ENCODE results near the gene PEX14.

The PEX14 gene

GRCh38 chr1:10549904-10550664 is 75.3 kb downstream of the PEX14 start:
- Histone ChIP-seq H3K36me3 (no peaks in the 10 kb centered on the region), H3K27ac (no peak overlapping the region), H3K4me3 (ENCODE audit: low read depth, low read length) (no peak overlapping the region), H3K27me3 (ENCODE audit: insufficient read depth, low read depth, severe bottlenecking) (no peaks in the 10 kb centered on the region), H3K9me3 (ENCODE audit: severe bottlenecking) (no peaks in the 10 kb centered on the region)
- no peak for DNase-seq
- TF ChIP-seq, protein P1, sequence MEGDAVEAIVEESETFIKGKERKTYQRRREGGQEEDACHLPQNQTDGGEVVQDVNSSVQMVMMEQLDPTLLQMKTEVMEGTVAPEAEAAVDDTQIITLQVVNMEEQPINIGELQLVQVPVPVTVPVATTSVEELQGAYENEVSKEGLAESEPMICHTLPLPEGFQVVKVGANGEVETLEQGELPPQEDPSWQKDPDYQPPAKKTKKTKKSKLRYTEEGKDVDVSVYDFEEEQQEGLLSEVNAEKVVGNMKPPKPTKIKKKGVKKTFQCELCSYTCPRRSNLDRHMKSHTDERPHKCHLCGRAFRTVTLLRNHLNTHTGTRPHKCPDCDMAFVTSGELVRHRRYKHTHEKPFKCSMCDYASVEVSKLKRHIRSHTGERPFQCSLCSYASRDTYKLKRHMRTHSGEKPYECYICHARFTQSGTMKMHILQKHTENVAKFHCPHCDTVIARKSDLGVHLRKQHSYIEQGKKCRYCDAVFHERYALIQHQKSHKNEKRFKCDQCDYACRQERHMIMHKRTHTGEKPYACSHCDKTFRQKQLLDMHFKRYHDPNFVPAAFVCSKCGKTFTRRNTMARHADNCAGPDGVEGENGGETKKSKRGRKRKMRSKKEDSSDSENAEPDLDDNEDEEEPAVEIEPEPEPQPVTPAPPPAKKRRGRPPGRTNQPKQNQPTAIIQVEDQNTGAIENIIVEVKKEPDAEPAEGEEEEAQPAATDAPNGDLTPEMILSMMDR (IDR thresholded peaks at IDR 0.05; ENCODE audit: low read depth, low read length) = no peak

DNA sequence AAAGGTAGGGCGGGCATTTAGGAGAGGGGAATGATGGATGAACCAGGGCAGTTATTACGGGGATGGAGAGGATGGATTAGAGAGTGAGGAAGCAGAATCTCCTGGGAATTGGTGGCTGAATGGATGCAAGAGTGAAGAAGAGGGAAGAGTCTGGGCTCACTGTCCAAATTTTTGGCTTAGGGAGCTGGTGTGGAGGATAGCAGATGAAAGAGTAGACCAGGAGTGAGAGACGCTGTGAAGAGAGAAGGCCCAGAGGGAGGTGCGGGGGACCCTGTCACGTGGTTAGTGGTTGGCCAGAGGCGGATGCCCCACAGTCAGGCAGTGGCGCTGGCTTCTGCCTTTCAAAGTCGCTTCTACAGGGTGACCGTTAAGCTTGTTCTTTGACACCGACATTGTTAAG is 78.4 kb downstream of the PEX14 start:
- Histone ChIP-seq H3K9me3 (ENCODE audit: severe bottlenecking) (no peaks in the 10 kb centered on the region), H3K4me3 (ENCODE audit: low read depth, low read length) (no peak overlapping the region), H3K27ac (no peak overlapping the region), H3K27me3 (ENCODE audit: insufficient read depth, low read depth, severe bottlenecking) (no peaks in the 10 kb centered on the region), H3K36me3 (no peaks in the 10 kb centered on the region)
- DNase-seq = no peak
- TF ChIP-seq, protein P1 (IDR thresholded peaks at IDR 0.05; ENCODE audit: low read depth, low read length) = no peak

GRCh38 chr1:10555635-10556429 is 81.1 kb downstream of the PEX14 start:
- Histone ChIP-seq H3K27me3 (ENCODE audit: insufficient read depth, low read depth, severe bottlenecking) (no peaks in the 10 kb centered on the region), H3K9me3 (ENCODE audit: severe bottlenecking) (no peaks in the 10 kb centered on the region), H3K36me3 (no peaks in the 10 kb centered on the region), H3K4me3 (ENCODE audit: low read depth, low read length) (no peak overlapping the region), H3K27ac (no peak overlapping the region)
- no peak for DNase-seq
- TF ChIP-seq, protein P1 (IDR thresholded peaks at IDR 0.05; ENCODE audit: low read depth, low read length) = no peak

DNA sequence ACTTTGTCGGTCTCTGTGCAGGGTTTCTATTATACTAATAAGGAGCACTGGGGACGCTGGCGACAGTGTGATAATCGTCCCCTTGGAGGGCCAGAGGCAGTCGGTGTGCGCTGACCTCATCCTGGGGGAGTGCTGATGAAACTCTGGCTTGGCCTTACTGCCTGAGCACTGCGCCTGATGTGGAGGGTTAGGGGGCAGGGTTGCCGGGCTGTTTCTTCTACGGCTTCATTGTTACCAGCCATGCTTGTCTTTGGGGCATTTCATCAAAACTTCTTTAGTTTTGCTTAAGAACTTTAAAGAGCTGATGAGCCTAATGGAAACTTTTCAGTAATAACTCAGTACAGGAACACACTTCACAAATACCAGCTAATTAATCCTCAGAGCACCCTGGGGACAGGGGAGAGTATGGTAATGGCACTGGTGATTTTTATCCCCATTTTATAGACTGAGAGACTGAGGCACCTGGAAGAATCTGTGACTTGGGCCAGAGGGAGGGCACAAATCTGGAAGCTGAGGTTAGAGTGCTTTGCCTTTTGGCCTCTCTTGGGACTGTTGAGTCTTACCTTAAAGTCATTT is 81.8 kb downstream of the PEX14 start:
- Histone ChIP-seq H3K4me3 (ENCODE audit: low read depth, low read length) (no peak overlapping the region), H3K9me3 (ENCODE audit: severe bottlenecking) (no peaks in the 10 kb centered on the region), H3K27me3 (ENCODE audit: insufficient read depth, low read depth, severe bottlenecking) (no peaks in the 10 kb centered on the region), H3K27ac (no peak overlapping the region), H3K36me3 (no peaks in the 10 kb centered on the region)
- DNase-seq = no peak
- TF ChIP-seq, protein P1 (IDR thresholded peaks at IDR 0.05; ENCODE audit: low read depth, low read length) = no peak

DNA sequence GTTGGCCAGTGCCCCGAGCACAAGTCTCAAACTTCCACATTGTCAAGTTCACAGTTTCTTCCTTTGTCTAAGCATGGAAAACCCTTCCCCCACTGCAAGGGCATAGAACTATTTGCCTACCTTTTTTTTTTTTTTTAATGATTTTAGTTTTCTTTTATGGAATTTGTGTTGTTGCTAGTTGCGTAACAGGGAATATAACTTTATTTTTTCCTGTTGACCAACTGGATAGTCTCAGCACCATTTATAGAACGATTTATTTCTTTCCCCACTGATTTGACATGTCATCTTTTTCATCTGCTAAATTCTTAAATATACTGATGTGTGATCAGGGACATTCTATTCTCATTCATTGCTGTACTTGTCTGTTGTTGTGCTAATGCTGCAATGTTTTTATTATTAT is 83.0 kb downstream of the PEX14 start:
- Histone ChIP-seq H3K36me3 (no peaks in the 10 kb centered on the region), H3K9me3 (ENCODE audit: severe bottlenecking) (no peaks in the 10 kb centered on the region), H3K4me3 (ENCODE audit: low read depth, low read length) (no peak overlapping the region), H3K27me3 (ENCODE audit: insufficient read depth, low read depth, severe bottlenecking) (no peaks in the 10 kb centered on the region), H3K27ac (no peak overlapping the region)
- DNase-seq = no peak
- TF ChIP-seq, protein P1 (IDR thresholded peaks at IDR 0.05; ENCODE audit: low read depth, low read length) = no peak
